HG02763 (cell line): ENCODE results near the gene HELZ2.

Experiments used
- ATAC-seq: cut with Tn5 transposase; IDR thresholded peaks from one replicate; pipeline ENCODE4 v1.9.1; 2021; ENCODE audit warnings: mild to moderate bottlenecking, moderate library complexity; ENCODE audit not compliant: unreplicated experiment

The HELZ2 gene

DNA sequence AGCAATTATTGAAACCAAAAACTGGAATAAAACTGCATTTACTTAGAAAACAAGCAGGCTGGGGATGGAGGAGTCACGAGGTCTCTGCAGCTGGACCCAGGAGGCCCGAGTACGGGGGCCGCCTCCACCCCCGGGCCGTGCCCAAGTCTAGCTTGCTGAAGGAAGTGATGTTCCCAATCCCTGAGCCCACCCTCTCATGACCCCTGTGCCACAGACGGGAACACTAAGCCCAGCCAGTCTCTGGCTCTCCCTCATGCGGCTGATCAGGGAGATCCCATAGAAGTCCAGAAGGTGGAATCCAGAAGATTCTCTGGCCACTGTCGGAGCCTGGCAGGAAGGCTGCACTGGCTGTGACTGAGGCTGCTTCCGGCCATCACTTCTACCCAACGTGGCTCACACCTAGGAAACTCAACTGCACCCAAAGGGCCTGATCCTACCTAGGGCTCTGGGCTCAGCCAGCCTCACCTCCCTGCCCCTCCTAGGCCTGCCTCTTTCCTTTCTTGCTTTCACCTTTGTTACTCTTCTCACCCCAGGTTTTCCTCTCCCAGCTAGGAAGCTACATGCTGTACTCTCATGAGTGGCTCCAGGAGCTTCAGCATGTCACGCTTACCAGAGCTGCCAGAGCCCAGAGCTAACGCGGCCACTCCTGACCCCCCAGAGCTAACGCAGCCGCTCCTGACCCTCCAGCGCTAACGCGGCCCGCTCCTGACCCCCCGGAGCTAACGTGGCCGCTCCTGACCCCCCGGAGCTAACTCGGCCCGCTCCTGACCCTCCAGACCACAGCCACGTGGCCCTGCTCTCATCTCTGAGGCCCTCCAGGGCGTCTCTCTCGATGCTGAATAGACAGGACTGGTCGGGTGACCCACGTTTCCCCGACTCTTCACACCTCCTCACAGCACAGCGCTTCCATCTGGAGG is 24.7 kb upstream of the HELZ2 start:
- no peak for ATAC-seq

GRCh38 chr20:63597651-63598478 is 23.8 kb upstream of the HELZ2 start:
- no peak for ATAC-seq

GRCh38 chr20:63596423-63596822 is 22.4 kb upstream of the HELZ2 start:
- no peak for ATAC-seq

DNA sequence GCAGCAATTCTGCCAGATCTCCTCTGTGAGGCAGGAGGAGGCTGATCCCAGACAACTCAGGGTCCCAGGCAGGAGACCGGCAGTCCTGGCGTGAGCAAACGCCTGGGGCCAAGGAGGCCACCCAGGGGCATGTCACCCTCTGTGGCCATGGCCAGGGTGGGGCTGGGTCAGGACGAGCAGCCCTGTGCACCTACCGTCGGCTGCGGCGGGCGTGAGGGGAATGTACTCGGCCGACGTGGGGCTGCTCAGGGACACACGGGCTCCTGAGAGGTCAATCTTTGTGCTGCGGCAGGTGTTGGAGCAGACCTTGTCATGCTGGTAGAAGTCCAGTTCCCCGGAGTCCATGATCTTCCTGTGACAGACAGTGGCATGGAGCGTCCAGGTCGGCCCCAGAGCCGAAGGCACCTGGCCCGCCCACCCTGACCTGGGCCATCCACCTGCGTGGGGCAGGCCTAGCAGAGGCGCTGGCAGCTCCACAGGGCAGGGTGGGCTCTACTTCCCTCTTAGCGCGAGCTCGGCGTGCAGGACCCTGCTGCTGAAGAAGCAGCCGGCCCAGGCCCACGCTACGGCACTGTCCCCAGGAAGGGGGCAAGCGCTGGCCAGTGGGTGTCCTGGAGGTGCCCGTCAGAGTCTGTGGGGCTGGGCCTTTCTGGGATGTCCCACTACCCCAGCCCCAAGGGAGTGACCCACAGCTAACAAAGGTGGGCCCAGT is 21.5 kb upstream of the HELZ2 start:
- ATAC-seq: no peak

- ATAC-seq: no peak
Measured at GRCh38 chr20:63594043-63594561, 20.1 kb upstream of the HELZ2 start.

DNA sequence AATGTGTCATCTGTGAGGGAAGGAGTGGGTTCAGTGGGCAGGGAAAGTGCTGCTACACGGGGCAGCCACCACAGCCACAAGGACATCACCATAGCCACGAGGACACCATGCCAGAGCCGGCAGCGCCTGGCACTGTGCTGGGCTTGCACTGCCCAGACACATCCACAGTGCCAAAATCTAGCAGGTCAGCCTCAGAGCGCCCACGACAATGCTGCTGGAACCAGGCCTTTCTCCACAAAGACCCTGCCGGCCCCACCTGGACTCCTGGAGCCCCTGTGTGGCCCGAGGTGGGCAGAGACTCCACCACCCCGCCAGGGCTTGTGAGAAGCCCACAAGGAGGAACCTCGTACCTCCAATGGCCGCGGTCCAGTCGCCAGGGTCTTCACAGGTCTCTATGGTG is 18.6 kb upstream of the HELZ2 start:
- no peak for ATAC-seq

DNA sequence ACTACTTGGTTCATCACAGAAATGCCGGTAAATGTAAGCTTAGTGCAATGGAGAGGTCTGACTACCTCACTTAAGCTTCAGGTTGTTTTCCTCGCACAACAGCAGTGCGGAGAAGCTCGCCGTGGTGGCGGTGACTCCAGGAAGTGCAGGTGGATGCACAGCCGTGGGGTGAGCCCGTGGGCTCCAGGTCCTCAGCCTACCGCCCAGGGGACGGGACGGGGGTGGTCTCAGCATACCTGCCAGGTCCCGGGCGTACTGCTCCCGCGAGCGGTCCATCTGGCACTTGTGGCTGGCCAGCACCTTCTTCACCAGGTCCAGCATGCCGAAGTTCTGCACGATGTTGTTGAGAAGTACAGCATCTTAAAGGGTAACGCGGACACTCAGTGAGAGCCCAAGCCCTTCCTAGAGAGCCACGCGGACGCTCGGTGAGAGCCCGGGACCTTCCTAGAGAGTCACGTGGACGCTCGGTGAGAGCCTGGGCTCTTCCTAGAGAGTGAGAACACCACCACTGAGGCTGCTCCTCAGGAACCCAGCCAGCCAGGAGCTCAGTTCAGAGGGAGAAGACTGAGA is 17.8 kb upstream of the HELZ2 start:
- no peak for ATAC-seq

- no peak for ATAC-seq
Measured at GRCh38 chr20:63591147-63591533, 17.1 kb upstream of the HELZ2 start.

DNA sequence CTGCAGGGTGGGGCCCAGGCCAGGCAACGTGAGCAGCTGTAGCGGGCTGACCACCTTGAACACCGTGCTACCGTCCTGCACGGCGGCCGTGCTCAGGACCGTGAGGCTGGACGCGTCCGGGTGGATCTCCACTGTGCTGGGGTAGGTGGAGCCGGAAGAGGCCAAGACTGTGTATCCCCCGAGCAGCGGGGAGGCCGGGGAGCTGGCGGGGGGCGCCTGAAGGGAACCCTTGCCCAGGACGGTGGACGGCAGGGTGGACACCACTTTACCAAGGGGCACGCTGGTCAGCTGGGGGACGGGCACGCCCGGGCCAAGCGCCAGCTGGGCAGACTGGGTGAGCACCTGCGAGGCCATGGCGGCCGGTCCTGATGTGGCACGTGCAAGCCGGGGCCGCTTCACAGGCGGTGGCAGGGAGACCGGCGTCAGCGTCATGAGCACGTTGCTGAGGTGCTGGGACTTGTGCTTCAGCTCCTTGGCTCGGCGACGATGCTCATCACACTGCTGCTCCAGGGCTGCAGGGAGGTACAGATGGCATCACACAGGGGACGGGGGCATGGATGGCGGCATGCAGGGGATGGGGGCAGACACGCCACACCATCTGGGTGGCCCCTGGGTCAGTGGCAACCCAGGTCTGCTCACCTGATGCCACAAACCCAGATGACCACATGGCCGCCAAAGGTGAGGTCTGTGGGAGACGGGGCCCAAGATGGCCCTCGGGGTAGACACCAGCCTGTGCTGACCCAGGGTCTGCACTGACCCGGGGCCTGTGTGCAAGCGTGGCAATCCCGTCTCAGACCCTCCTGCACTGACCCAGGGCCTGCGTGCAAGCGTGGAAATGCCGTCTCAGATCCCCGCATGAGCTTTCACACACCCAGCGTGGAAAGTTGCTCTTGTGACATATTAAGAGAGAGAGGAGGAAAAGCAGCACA is 16.4 kb upstream of the HELZ2 start:
- no peak for ATAC-seq

DNA sequence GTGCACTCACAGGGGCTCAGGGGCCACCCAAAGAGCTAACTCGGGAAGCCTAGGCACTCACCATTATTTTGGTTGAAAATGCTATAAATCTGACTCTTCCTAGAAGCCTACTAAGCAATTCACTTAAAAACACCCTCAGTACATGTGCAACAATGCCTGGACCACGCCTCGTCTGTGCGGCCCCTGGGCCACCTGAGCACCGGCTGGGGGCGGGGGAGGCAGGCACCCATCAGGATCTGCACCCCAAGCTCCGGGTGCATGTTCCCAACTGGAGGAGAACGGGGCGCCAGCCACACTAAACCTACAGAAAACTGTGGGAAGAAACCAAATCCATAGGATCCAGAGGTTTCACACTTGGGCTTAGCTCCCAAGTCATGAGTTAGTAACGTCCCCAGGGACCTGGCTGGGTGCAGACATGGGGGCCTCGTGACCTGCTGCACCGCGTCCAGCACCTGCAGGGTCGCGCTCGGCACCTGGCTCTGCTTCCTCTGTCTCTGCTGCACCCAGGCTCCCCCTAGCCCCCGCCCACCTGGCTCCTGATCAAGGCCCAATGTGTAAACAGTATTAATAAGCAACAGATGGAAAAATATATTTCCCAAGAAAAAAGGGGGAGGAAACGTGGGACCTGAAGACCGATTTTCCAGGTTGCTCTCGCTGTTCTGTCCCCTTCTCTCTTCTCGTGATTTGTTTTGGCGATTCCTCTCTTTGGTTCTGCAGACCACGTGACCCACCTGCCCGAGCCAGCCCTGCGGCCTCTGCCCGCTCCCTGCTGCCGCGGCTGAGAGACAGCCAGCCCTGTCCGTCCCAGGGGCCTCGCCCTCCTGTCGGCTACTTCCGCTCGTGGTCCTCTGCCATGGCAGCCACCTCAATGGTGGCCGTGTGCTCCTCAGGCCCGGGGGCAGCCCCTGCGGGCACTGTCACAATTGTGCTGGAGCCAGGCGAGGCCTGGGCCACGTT is 15.5 kb upstream of the HELZ2 start:
- ATAC-seq: no peak

GRCh38 chr20:63588641-63589041 is 14.6 kb upstream of the HELZ2 start:
- no peak for ATAC-seq

- no peak for ATAC-seq
Measured at GRCh38 chr20:63587776-63588591, 13.9 kb upstream of the HELZ2 start.

- ATAC-seq: no peak
Measured at GRCh38 chr20:63587256-63587655, 13.2 kb upstream of the HELZ2 start.

GRCh38 chr20:63586797-63587196 is 12.8 kb upstream of the HELZ2 start:
- ATAC-seq: no peak

GRCh38 chr20:63585616-63586565 is 11.9 kb upstream of the HELZ2 start:
- ATAC-seq: no peak

DNA sequence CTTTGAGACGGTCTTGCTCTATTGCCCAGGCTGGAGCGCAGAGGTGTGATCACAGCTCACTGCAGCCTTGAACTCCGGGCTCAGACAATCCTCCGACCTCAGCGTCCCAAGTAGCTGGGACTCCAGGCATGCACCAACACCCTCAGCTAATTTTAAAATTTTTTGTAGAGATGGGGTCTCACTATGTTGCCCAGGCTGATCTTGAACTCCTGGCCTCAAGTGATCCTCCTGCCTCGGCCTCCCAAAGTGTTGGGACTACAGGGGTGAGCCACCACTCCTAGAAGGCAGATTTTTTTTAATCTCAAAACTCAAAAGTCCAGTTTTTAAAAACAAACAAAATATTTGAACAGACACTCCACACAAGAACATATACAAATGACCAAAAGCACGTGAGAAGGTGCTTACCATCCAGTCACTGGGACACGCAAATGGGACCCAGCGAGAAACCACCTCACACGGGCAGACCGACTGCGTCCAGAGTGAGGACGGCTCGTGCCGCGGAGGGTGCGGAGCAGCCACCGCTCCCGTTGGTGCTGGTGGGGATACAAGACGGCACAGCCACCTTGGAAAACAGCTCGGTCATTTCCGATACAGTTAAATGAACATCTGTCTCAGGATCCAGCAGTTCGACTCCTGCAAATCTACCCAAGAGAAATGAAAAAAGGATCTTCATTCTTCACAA is 8.5 kb upstream of the HELZ2 start:
- ATAC-seq: no peak
